ENCODE measurements around the gene PSMC4.

Gene PSMC4

GRCh38 chr19:39996811-39997637 lies 26.1 kb downstream of the PSMC4 start, which contains the start of gene ZNF546:
Gene ZNF546, plus strand, starts transcription at chr19:39997060. Its CDS starts 1,267 bp downstream, at chr19:39998327.
- Histone ChIP-seq H3K4me3 (ENCODE audit: low read depth, low read length) (peak within 1 kb of the TSS; percentile 95), H3K36me3 (ENCODE audit: control insufficient read depth, insufficient read depth, low read length) (no peaks in the 10 kb centered on the region), H3K9me3 (ENCODE audit: control insufficient read depth, insufficient read depth, low read length) (peaks cover 6% of the 10 kb centered on the region), H3K4me1 (ENCODE audit: control insufficient read depth, insufficient read depth, low read length) (no peaks in the 10 kb centered on the region), H3K9ac (ENCODE audit: low read depth, low read length) (peak within 1 kb of the TSS; percentile 70), H3K27me3 (ENCODE audit: control insufficient read depth, insufficient read depth, low read length) (no peaks in the 10 kb centered on the region)

DNA sequence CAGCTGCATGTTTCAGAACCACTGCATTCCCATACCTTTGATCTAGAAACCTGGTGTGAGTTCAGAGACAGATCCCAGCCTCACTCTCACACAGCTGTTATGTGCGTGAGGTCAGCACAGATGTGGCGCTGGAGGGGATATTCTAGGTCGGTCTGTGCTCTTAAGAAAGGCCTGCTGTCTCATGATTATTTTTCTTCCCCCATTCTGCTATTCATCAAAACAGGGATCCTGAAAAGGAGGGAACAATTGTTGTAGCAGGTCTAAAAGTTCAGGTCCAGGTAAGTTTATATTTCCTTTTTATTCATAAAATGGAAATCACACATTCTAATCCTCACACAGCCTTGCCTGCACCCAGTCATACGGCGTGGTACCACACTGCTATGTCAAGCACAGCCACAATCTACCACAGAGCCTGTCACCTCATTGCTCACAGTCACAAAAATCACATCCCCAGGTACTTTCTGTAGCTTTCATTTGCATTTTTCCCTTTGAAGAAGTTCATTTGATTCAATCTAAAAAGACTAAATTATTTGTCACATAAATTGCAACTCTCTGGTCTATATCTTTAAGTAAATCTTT lies 26.8 kb downstream of the PSMC4 start:
- Histone ChIP-seq H3K9me3 (ENCODE audit: control insufficient read depth, insufficient read depth, low read length) (peaks cover 6% of the 10 kb centered on the region), H3K36me3 (ENCODE audit: control insufficient read depth, insufficient read depth, low read length) (no peaks in the 10 kb centered on the region), H3K9ac (ENCODE audit: low read depth, low read length) (no peak overlapping the region), H3K4me3 (ENCODE audit: low read depth, low read length) (peak overlapping the region; percentile 95), H3K27me3 (ENCODE audit: control insufficient read depth, insufficient read depth, low read length) (no peaks in the 10 kb centered on the region), H3K4me1 (ENCODE audit: control insufficient read depth, insufficient read depth, low read length) (no peaks in the 10 kb centered on the region)

- no peaks in the 10 kb centered on the region for H3K27me3 ChIP-seq (ENCODE audit: control insufficient read depth, insufficient read depth, low read length)
- H3K4me3 ChIP-seq (ENCODE audit: low read depth, low read length) = no peak overlapping the region
- H3K4me1 ChIP-seq (ENCODE audit: control insufficient read depth, insufficient read depth, low read length) = no peaks in the 10 kb centered on the region
- peaks cover 5% of the 10 kb centered on the region for H3K9me3 ChIP-seq (ENCODE audit: control insufficient read depth, insufficient read depth, low read length)
- H3K36me3 ChIP-seq (ENCODE audit: control insufficient read depth, insufficient read depth, low read length) = no peaks in the 10 kb centered on the region
- H3K9ac ChIP-seq (ENCODE audit: low read depth, low read length) = no peak overlapping the region
Observed at GRCh38 chr19:39998501-39998900, 27.5 kb downstream of the PSMC4 start.

GRCh38 chr19:40005691-40006272 lies 34.8 kb downstream of the PSMC4 start:
- Histone ChIP-seq H3K9ac (ENCODE audit: low read depth, low read length) (no peak overlapping the region), H3K36me3 (ENCODE audit: control insufficient read depth, insufficient read depth, low read length) (no peaks in the 10 kb centered on the region), H3K4me3 (ENCODE audit: low read depth, low read length) (no peak overlapping the region), H3K27me3 (ENCODE audit: control insufficient read depth, insufficient read depth, low read length) (no peaks in the 10 kb centered on the region), H3K9me3 (ENCODE audit: control insufficient read depth, insufficient read depth, low read length) (no peaks in the 10 kb centered on the region), H3K4me1 (ENCODE audit: control insufficient read depth, insufficient read depth, low read length) (no peaks in the 10 kb centered on the region)

DNA sequence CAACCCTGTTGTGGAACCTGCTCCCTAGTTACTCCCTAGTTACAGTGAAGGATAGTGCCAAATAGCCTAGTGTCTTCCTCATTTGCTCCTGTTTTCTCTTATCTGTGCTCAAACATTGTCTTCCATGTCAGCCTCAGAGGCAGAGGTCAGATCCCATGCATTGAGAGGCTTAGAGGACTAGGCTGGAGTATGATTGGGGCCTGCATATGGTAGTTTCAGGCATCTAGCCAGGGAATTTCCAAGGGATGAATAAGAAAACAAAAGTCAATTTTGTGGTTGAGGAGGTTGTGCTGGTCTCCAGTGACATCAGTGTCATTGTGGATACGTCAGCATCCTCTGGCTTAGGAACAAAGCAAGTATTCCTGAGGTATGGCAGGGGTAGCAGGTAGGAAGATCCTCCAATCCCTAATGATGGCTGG lies 35.3 kb downstream of the PSMC4 start:
- no peaks in the 10 kb centered on the region for H3K36me3 ChIP-seq (ENCODE audit: control insufficient read depth, insufficient read depth, low read length)
- H3K9me3 ChIP-seq (ENCODE audit: control insufficient read depth, insufficient read depth, low read length) = no peaks in the 10 kb centered on the region
- no peaks in the 10 kb centered on the region for H3K27me3 ChIP-seq (ENCODE audit: control insufficient read depth, insufficient read depth, low read length)
- no peak overlapping the region for H3K9ac ChIP-seq (ENCODE audit: low read depth, low read length)
- H3K4me1 ChIP-seq (ENCODE audit: control insufficient read depth, insufficient read depth, low read length) = no peaks in the 10 kb centered on the region
- no peak overlapping the region for H3K4me3 ChIP-seq (ENCODE audit: low read depth, low read length)

- H3K4me1 ChIP-seq (ENCODE audit: control insufficient read depth, insufficient read depth, low read length) = no peaks in the 10 kb centered on the region
- H3K27me3 ChIP-seq (ENCODE audit: control insufficient read depth, insufficient read depth, low read length) = no peaks in the 10 kb centered on the region
- no peak overlapping the region for H3K9ac ChIP-seq (ENCODE audit: low read depth, low read length)
- H3K9me3 ChIP-seq (ENCODE audit: control insufficient read depth, insufficient read depth, low read length) = peaks cover 10% of the 10 kb centered on the region
- H3K4me3 ChIP-seq (ENCODE audit: low read depth, low read length) = no peak overlapping the region
- no peaks in the 10 kb centered on the region for H3K36me3 ChIP-seq (ENCODE audit: control insufficient read depth, insufficient read depth, low read length)
Observed at GRCh38 chr19:40009674-40010073, 38.7 kb downstream of the PSMC4 start.

- Histone ChIP-seq H3K4me3 (ENCODE audit: low read depth, low read length) (no peak overlapping the region), H3K36me3 (ENCODE audit: control insufficient read depth, insufficient read depth, low read length) (no peaks in the 10 kb centered on the region), H3K4me1 (ENCODE audit: control insufficient read depth, insufficient read depth, low read length) (no peaks in the 10 kb centered on the region), H3K9ac (ENCODE audit: low read depth, low read length) (no peak overlapping the region), H3K27me3 (ENCODE audit: control insufficient read depth, insufficient read depth, low read length) (no peaks in the 10 kb centered on the region), H3K9me3 (ENCODE audit: control insufficient read depth, insufficient read depth, low read length) (peaks cover 28% of the 10 kb centered on the region)
Observed at GRCh38 chr19:40013991-40014390, 43.0 kb downstream of the PSMC4 start.

GRCh38 chr19:40023969-40024368 lies 53.0 kb downstream of the PSMC4 start:
- Histone ChIP-seq H3K9me3 (ENCODE audit: control insufficient read depth, insufficient read depth, low read length) (peaks cover 15% of the 10 kb centered on the region), H3K4me1 (ENCODE audit: control insufficient read depth, insufficient read depth, low read length) (no peaks in the 10 kb centered on the region), H3K27me3 (ENCODE audit: control insufficient read depth, insufficient read depth, low read length) (no peaks in the 10 kb centered on the region), H3K4me3 (ENCODE audit: low read depth, low read length) (no peak overlapping the region), H3K36me3 (ENCODE audit: control insufficient read depth, insufficient read depth, low read length) (no peaks in the 10 kb centered on the region), H3K9ac (ENCODE audit: low read depth, low read length) (no peak overlapping the region)

GRCh38 chr19:40025938-40026596 lies 55.1 kb downstream of the PSMC4 start:
- no peaks in the 10 kb centered on the region for H3K27me3 ChIP-seq (ENCODE audit: control insufficient read depth, insufficient read depth, low read length)
- H3K4me3 ChIP-seq (ENCODE audit: low read depth, low read length) = no peak overlapping the region
- H3K9ac ChIP-seq (ENCODE audit: low read depth, low read length) = no peak overlapping the region
- H3K4me1 ChIP-seq (ENCODE audit: control insufficient read depth, insufficient read depth, low read length) = no peaks in the 10 kb centered on the region
- no peaks in the 10 kb centered on the region for H3K36me3 ChIP-seq (ENCODE audit: control insufficient read depth, insufficient read depth, low read length)
- peaks cover 21% of the 10 kb centered on the region for H3K9me3 ChIP-seq (ENCODE audit: control insufficient read depth, insufficient read depth, low read length)

DNA sequence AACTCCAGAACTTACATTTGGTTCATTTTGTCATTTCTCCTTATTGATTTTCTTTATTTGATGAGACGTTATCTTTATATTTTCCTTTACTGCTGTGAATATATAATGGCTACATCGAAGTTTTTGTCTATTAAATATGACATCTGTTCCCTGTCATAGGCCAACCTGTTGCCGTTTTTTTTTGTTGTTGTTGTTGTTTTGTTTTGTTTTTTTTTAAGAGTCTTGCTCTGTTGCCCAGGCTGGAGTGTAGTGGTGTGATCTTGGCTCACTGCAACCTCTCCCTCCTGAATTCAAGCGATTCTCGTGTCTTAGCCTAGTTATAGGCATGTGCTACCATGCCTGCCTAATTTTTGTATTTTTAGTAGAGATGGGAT lies 55.6 kb downstream of the PSMC4 start:
- Histone ChIP-seq H3K4me1 (ENCODE audit: control insufficient read depth, insufficient read depth, low read length) (no peaks in the 10 kb centered on the region), H3K9me3 (ENCODE audit: control insufficient read depth, insufficient read depth, low read length) (peaks cover 21% of the 10 kb centered on the region), H3K9ac (ENCODE audit: low read depth, low read length) (no peak overlapping the region), H3K4me3 (ENCODE audit: low read depth, low read length) (no peak overlapping the region), H3K36me3 (ENCODE audit: control insufficient read depth, insufficient read depth, low read length) (no peaks in the 10 kb centered on the region), H3K27me3 (ENCODE audit: control insufficient read depth, insufficient read depth, low read length) (no peaks in the 10 kb centered on the region)
